ENCODE data around the gene MADD. TPM values are rescaled to one million over a fixed set of nuclear protein-coding genes. Genes with fewer than 3 reads are reported as not detected.
"Not testable (repeated sequence)": the region's sequence is repeated elsewhere in the genome, so short reads cannot be mapped to it uniquely, and the experiment has no call there.

MADD gene
- total RNA-seq, 1 donor from 2014 or later = 39.7 TPM

GRCh38 chr11:47272706-47273105 lies 2.8 kb downstream of the MADD start:
- DNase-seq (ENCODE audit: extremely low read depth, low read depth, low spot score) = no peak

GRCh38 chr11:47274495-47275235 lies 4.7 kb downstream of the MADD start:
- DNase-seq (ENCODE audit: extremely low read depth, low read depth, low spot score) = no peak

- no peak for DNase-seq (ENCODE audit: extremely low read depth, low read depth, low spot score)
Observed at GRCh38 chr11:47276923-47277322, 7.0 kb downstream of the MADD start.

- DNase-seq (ENCODE audit: extremely low read depth, low read depth, low spot score) = no peak
Observed at GRCh38 chr11:47278058-47278457, 8.1 kb downstream of the MADD start.

- DNase-seq (ENCODE audit: extremely low read depth, low read depth, low spot score) = no peak
Observed at GRCh38 chr11:47278769-47279168, 8.8 kb downstream of the MADD start.

GRCh38 chr11:47280099-47280498 lies 10.2 kb downstream of the MADD start:
- no peak for DNase-seq (ENCODE audit: extremely low read depth, low read depth, low spot score)

GRCh38 chr11:47280860-47281259 lies 10.9 kb downstream of the MADD start:
- DNase-seq (ENCODE audit: extremely low read depth, low read depth, low spot score) = no peak

- no peak for DNase-seq (ENCODE audit: extremely low read depth, low read depth, low spot score)
Observed at GRCh38 chr11:47282462-47282861, 12.5 kb downstream of the MADD start.

GRCh38 chr11:47284151-47284550 lies 14.2 kb downstream of the MADD start:
- DNase-seq (ENCODE audit: extremely low read depth, low read depth, low spot score) = no peak

- DNase-seq (ENCODE audit: extremely low read depth, low read depth, low spot score) = no peak
Observed at GRCh38 chr11:47285969-47286770, 16.2 kb downstream of the MADD start.

GRCh38 chr11:47288066-47288465 lies 18.1 kb downstream of the MADD start:
- DNase-seq (ENCODE audit: extremely low read depth, low read depth, low spot score) = no peak

- no peak for DNase-seq (ENCODE audit: extremely low read depth, low read depth, low spot score)
Observed at GRCh38 chr11:47289856-47290255, 19.9 kb downstream of the MADD start.

- no peak for DNase-seq (ENCODE audit: extremely low read depth, low read depth, low spot score)
Observed at GRCh38 chr11:47295385-47295784, 25.5 kb downstream of the MADD start.

- DNase-seq (ENCODE audit: extremely low read depth, low read depth, low spot score) = no peak
Observed at GRCh38 chr11:47296045-47296444, 26.1 kb downstream of the MADD start.

GRCh38 chr11:47299078-47299477 lies 29.1 kb downstream of the MADD start:
- DNase-seq (ENCODE audit: extremely low read depth, low read depth, low spot score) = no peak

GRCh38 chr11:47302853-47303252 lies 32.9 kb downstream of the MADD start:
- no peak for DNase-seq (ENCODE audit: extremely low read depth, low read depth, low spot score)

GRCh38 chr11:47305734-47306483 lies 36.0 kb downstream of the MADD start:
- DNase-seq (ENCODE audit: extremely low read depth, low read depth, low spot score) = no peak

- DNase-seq (ENCODE audit: extremely low read depth, low read depth, low spot score) = no peak
Observed at GRCh38 chr11:47306484-47306844, 36.5 kb downstream of the MADD start.

- no peak for DNase-seq (ENCODE audit: extremely low read depth, low read depth, low spot score)
Observed at GRCh38 chr11:47308050-47308823, 38.3 kb downstream of the MADD start.

GRCh38 chr11:47314992-47315391 lies 45.1 kb downstream of the MADD start:
- no peak for DNase-seq (ENCODE audit: extremely low read depth, low read depth, low spot score)

GRCh38 chr11:47316501-47316900 lies 46.6 kb downstream of the MADD start:
- not testable (repeated sequence) for DNase-seq (ENCODE audit: extremely low read depth, low read depth, low spot score)
